ENCODE data around the gene NGRN. TPM values are rescaled to one million over a fixed set of nuclear protein-coding genes. Genes with fewer than 3 reads are reported as not detected.

The NGRN gene
- total and polyA plus RNA-seq, 2 of the 8 experiments (the other 6 are each of a cell fraction or from before 2014, with no cell fraction given) = 60.1 to 101 TPM

DNA sequence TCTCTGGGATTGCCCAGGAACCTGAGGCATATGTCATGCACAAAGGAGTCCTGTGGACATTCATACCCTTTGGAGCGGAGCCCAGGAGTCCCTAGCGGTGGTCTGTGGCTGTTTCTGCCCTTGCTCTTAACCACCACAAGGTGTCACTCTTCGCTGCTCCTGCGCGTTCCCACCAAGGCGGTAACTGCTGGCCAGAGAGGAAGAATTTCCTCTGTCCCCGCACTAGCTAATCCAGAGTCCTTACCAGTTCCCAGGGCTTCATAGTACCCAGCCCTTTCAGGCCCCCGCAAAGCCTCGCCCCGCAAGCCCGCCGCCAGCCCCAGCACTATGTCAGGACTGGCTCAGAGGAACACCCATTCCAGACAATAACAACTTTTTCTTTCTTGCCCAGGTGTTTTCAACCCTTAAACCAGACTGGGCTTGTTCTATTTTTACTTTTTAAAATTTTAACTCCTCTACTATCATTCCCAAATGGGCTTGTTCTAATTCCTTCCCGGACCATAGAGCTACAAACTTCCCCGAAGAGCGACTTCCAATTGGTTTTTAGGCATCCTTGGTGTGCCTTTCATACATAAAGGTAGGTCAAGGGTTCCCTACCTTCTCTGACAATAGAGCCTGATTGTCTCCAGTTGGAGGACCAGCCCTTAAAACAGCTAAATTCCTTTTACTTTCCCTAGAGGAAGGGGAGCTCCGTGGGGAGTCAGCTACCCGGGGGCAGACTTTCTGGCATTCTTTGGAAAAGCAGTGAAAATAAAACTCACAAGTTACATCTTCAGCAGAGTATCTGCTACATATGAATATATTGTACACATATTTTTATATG lies 54.8 kb downstream of the NGRN start:
- Histone ChIP-seq H4K20me1 (replicated peaks in 1 of 2; ENCODE audit: control insufficient read depth in 1 of 2, insufficient read depth in 2 of 2, low read length in 2 of 2) (no peaks in the 10 kb centered on the region), H3K79me1 (ENCODE audit: low read depth, low read length) (no peaks in the 10 kb centered on the region), H3K4me3 (ENCODE audit: extremely low read depth in 1 of 4, insufficient read depth in 2 of 4, low read depth in 3 of 4, low read length in 4 of 4) (peak overlapping the region in 3 of 4 experiments; percentile 1 to 55 (median 20); a peak in 4 of 8 replicates), H3K79me2 (ENCODE audit: control insufficient read depth in 1 of 2, insufficient read depth in 2 of 2, low read length in 2 of 2) (no peaks in the 10 kb centered on the region), H2BK20ac (ENCODE audit: low read length) (no peak overlapping the region), H3K4ac (replicated peaks; ENCODE audit: insufficient read length, low read depth, low read length) (no peak overlapping the region), H3K4me1 (replicated peaks in 1 of 4; ENCODE audit: control insufficient read depth in 3 of 4, insufficient read depth in 4 of 4, low read length in 3 of 4) (peaks cover 0 to 3% (median 1%) of the 10 kb centered on the region in 4 experiments; a peak in 3 of 7 replicates), H3K4me2 (ENCODE audit: insufficient read depth in 1 of 2, low read depth in 2 of 2, low read length in 2 of 2) (peak overlapping the region; percentile 1 to 71; a peak in 3 of 4 replicates), H3K36me3 (ENCODE audit: control insufficient read depth in 2 of 4, insufficient read depth in 4 of 4, low read length in 3 of 4) (no peaks in the 10 kb centered on the region), H3K14ac (ENCODE audit: insufficient read length) (no peak overlapping the region), H2BK120ac (replicated peaks; ENCODE audit: low read depth, low read length) (peak overlapping the region; percentile 52), H3K9me3 (ENCODE audit: insufficient read depth in 2 of 2, low read depth in 1 of 2, low read length in 1 of 2) (no peaks in the 10 kb centered on the region), H3K23ac (ENCODE audit: insufficient read length) (no peak overlapping the region), H4K5ac (ENCODE audit: insufficient read length, low read depth, low read length) (peak overlapping the region; percentile 55), H2AFZ (ENCODE audit: low read length) (peak overlapping the region; percentile 27; the same call in 1 of the 2 replicates), H2BK5ac (ENCODE audit: low read depth, low read length) (no peak overlapping the region; the same call in 1 of the 2 replicates), H3K18ac (ENCODE audit: extremely low read depth, low read length) (peak overlapping the region; percentile 48; the same call in 1 of the 2 replicates), H3K27ac (ENCODE audit: low read depth, low read length) (no peak overlapping the region), H3K27me3 (replicated peaks in 1 of 4; ENCODE audit: control insufficient read depth in 3 of 4, extremely low read depth in 1 of 4, insufficient read depth in 3 of 4, low read length in 3 of 4) (no peaks in the 10 kb centered on the region), H3K23me2 (ENCODE audit: low read depth, low read length) (no peaks in the 10 kb centered on the region), H4K8ac (ENCODE audit: extremely low read depth, insufficient read depth, low read length) (no peak overlapping the region), H2BK15ac (ENCODE audit: low read length) (no peak overlapping the region), H3K9ac (replicated peaks in 1 of 4; ENCODE audit: extremely low read depth in 1 of 4, low read depth in 3 of 4, low read length in 3 of 4) (no peak overlapping the region), H2BK12ac (ENCODE audit: low read depth, low read length) (no peak overlapping the region), H2AK5ac (ENCODE audit: low read depth, low read length) (no peak overlapping the region), H4K91ac (replicated peaks; ENCODE audit: insufficient read length, low read length) (no peak overlapping the region), H3K56ac (replicated peaks; ENCODE audit: insufficient read length, low read depth, low read length) (no peak overlapping the region)
- ChIA-PET POLR2A (ENCODE audit: partially characterized antibody) (interaction anchor here (1.1 to 1.7 kb wide), 6 partner anchors 9 to 162 kb away, joined by 3 to 4 read pairs (median 3); partner anchors contain the start of gene ZNF774), CTCF (ENCODE audit: partially characterized antibody) (interaction anchor here (0.6 to 9.6 kb wide), 73 partner anchors 9 to 581 kb away, joined by 3 to 175 read pairs (median 5); partner anchors contain the start of genes CRTC3, IQGAP1 and TTLL13)
- DNase-seq (ENCODE audit: low read depth in 1 of 2, low spot score in 2 of 2) (peak; percentile 78 to 79), FAIRE-seq (peak; percentile 62)
- WGBS, 2 experiments (ENCODE audit: extremely low coverage in 1 of 2, insufficient coverage in 1 of 2, insufficient read length in 1 of 2, insufficient replicate concordance in 2 of 2, low coverage in 1 of 2, low lambda C conversion rate in 2 of 2, missing lambda C conversion rate in 1 of 2) = 4% methylated on average over 17 of the region's 17 CpGs; no CpG with 5 or more reads in 1 of the 2 experiments
- TF ChIP-seq MAFK (IDR thresholded peaks at IDR 0.05; ENCODE audit: low read depth, low read length) (no peak), BCL11A (IDR thresholded peaks at IDR 0.05; ENCODE audit: low read depth in 2 of 2, low read length in 2 of 2) (no peak), TAF7 (optimal IDR thresholded peaks at IDR 0.05; ENCODE audit: borderline replicate concordance, low read depth, low read length) (no peak), YY1 (IDR thresholded peaks at IDR 0.05; ENCODE audit: low read depth, low read length) (no peak), SP4 (IDR thresholded peaks at IDR 0.05; ENCODE audit: low read length) (no peak), CBX5 (IDR thresholded peaks at IDR 0.05; ENCODE audit: low read depth, low read length) (no peak), BRCA1 (IDR thresholded peaks at IDR 0.05; ENCODE audit: low read depth, low read length) (peak; percentile 45; the same call in 1 of the 2 replicates), KDM1A (IDR thresholded peaks at IDR 0.05; ENCODE audit: borderline replicate concordance, low read length) (no peak), JUND (IDR thresholded peaks at IDR 0.05; ENCODE audit: low read length) (peak; percentile 30; the same call in 1 of the 2 replicates)
